Measurements from ENCODE around the gene MAP2K5. TPM values are rescaled to one million over a fixed set of nuclear protein-coding genes. Genes with fewer than 3 reads are reported as not detected.
A peak's percentile ranks its signal among the peaks of the same experiment; 100 is the strongest.

The MAP2K5 gene
- polyA plus RNA-seq, 2 of the 4 experiments (the other 2 are of a cell fraction) = 7.8 to 11.0 TPM

- no peak for DNase-seq (ENCODE audit: low read depth in 1 of 2, low spot score in 1 of 2)
- Histone ChIP-seq H3K4me3 (no peak overlapping the region), H3K27ac (no peak overlapping the region), H3K9me3 (no peaks in the 10 kb centered on the region), H3K4me1 (peaks cover 11% of the 10 kb centered on the region; the same call in 2 of the 3 replicates), H3K4me2 (no peak overlapping the region)
- ATAC-seq = no peak
- whole genome bisulfite sequencing (ENCODE audit: missing lambda C conversion rate) = 78% methylated on average over 1 of the region's 1 CpG
- CTCF ChIA-PET = no interaction called here
- no peak for FAIRE-seq
- no peak for TF ChIP-seq TP53 (CRISPR knock-in tag; IDR thresholded peaks at IDR 0.05)
- no peak for TF ChIP-seq TFCP2L1 (CRISPR knock-in tag; IDR thresholded peaks at IDR 0.05)
- no peak for TF ChIP-seq KDM1A (IDR thresholded peaks at IDR 0.05; ENCODE audit: low read depth)
- TF ChIP-seq HMGXB4 (CRISPR knock-in tag; IDR thresholded peaks at IDR 0.05; ENCODE audit: borderline replicate concordance) = no peak
- no peak for TF ChIP-seq FOXS1 (CRISPR knock-in tag; IDR thresholded peaks at IDR 0.05)
- no peak for TF ChIP-seq FOSB (CRISPR knock-in tag; IDR thresholded peaks at IDR 0.05)
- TF ChIP-seq HOXB13 (CRISPR knock-in tag; IDR thresholded peaks at IDR 0.05; ENCODE audit: low read depth) = no peak
- TF ChIP-seq E2F6 (IDR thresholded peaks at IDR 0.05; ENCODE audit: borderline replicate concordance, low read depth) = no peak
- no peak for TF ChIP-seq USF2 (IDR thresholded peaks at IDR 0.05)
- no peak for TF ChIP-seq HDAC2 (IDR thresholded peaks at IDR 0.05)
- TF ChIP-seq CBX8 (IDR thresholded peaks at IDR 0.05) = no peak
- POLR2A ChIA-PET = no interaction called here
Measured at GRCh38 chr15:67744331-67745072, 202.0 kb downstream of the MAP2K5 start.

- H3K4me2 ChIP-seq = peak overlapping the region; percentile 13; the same call in 2 of the 3 replicates
- WGBS (ENCODE audit: missing lambda C conversion rate) = 79% methylated on average over 4 of the region's 4 CpGs
- H3K27ac ChIP-seq = peak overlapping the region in 1 of 2 experiments; percentile 12; a peak in 2 of 6 replicates
- ATAC-seq = no peak
- ChIA-PET CTCF (no interaction called here), POLR2A (no interaction called here)
- DNase-seq (ENCODE audit: low read depth in 1 of 2, low spot score in 1 of 2) = no peak
- FAIRE-seq = peak; percentile 39
- TF ChIP-seq SREBF2 (IDR thresholded peaks at IDR 0.05) (no peak), ESRRA (IDR thresholded peaks at IDR 0.05; ENCODE audit: borderline replicate concordance, low read length) (no peak), EHMT2 (IDR thresholded peaks at IDR 0.05; ENCODE audit: low read depth) (no peak), PBX3 (IDR thresholded peaks at IDR 0.05) (no peak), CEBPB (IDR thresholded peaks at IDR 0.05) (peak; percentile 53 to 57; a peak in 3 of 4 replicates)
- no peak overlapping the region for H3K4me3 ChIP-seq
- H3K9me3 ChIP-seq = no peaks in the 10 kb centered on the region
- H3K4me1 ChIP-seq = peaks cover 11% of the 10 kb centered on the region; the same call in 2 of the 3 replicates
Measured at GRCh38 chr15:67745073-67746006, 202.8 kb downstream of the MAP2K5 start.

GRCh38 chr15:67746022-67746421 is 203.5 kb downstream of the MAP2K5 start:
- FAIRE-seq = peak; percentile 18
- TF ChIP-seq RCOR1 (IDR thresholded peaks at IDR 0.05; ENCODE audit: low read depth, low read length) (no peak), CHD4 (IDR thresholded peaks at IDR 0.05; ENCODE audit: borderline replicate concordance) (no peak), HOXB13 (CRISPR knock-in tag; IDR thresholded peaks at IDR 0.05; ENCODE audit: low read depth) (no peak)
- peaks cover 11% of the 10 kb centered on the region; the same call in 2 of the 3 replicates for H3K4me1 ChIP-seq
- H3K27ac ChIP-seq = no peak overlapping the region
- 85% methylated on average over 1 of the region's 1 CpG for WGBS (ENCODE audit: missing lambda C conversion rate)
- ChIA-PET POLR2A (no interaction called here), CTCF (no interaction called here)
- no peak overlapping the region for H3K4me3 ChIP-seq
- no peak for DNase-seq (ENCODE audit: low read depth in 1 of 2, low spot score in 1 of 2)
- no peaks in the 10 kb centered on the region for H3K9me3 ChIP-seq
- peak overlapping the region; percentile 13; the same call in 2 of the 3 replicates for H3K4me2 ChIP-seq
- ATAC-seq = no peak
